ENCODE measurements around the gene HSD17B4. TPM values are rescaled to one million over a fixed set of nuclear protein-coding genes. Genes with fewer than 3 reads are reported as not detected.

Gene HSD17B4
- total and polyA plus RNA-seq, 9 of the 15 experiments (the other 6 are each of a cell fraction or from before 2014, with no cell fraction given), result 50.6 to 187 (median 94.6) TPM

GRCh38 chr5:119417891-119418605 is 34.2 kb upstream of the HSD17B4 start (continued):
- TF ChIP-seq, protein P1, sequence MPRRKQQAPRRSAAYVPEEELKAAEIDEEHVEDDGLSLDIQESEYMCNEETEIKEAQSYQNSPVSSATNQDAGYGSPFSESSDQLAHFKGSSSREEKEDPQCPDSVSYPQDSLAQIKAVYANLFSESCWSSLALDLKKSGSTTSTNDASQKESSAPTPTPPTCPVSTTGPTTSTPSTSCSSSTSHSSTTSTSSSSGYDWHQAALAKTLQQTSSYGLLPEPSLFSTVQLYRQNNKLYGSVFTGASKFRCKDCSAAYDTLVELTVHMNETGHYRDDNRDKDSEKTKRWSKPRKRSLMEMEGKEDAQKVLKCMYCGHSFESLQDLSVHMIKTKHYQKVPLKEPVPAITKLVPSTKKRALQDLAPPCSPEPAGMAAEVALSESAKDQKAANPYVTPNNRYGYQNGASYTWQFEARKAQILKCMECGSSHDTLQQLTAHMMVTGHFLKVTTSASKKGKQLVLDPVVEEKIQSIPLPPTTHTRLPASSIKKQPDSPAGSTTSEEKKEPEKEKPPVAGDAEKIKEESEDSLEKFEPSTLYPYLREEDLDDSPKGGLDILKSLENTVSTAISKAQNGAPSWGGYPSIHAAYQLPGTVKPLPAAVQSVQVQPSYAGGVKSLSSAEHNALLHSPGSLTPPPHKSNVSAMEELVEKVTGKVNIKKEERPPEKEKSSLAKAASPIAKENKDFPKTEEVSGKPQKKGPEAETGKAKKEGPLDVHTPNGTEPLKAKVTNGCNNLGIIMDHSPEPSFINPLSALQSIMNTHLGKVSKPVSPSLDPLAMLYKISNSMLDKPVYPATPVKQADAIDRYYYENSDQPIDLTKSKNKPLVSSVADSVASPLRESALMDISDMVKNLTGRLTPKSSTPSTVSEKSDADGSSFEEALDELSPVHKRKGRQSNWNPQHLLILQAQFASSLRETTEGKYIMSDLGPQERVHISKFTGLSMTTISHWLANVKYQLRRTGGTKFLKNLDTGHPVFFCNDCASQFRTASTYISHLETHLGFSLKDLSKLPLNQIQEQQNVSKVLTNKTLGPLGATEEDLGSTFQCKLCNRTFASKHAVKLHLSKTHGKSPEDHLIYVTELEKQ (CRISPR knock-in tag; IDR thresholded peaks at IDR 0.05), result no peak
- 0 out of 2 replicates have a peak, but pooled peaks have one; percentile 19 for TF ChIP-seq LEF1 (IDR thresholded peaks at IDR 0.05)
- TF ChIP-seq ZHX1 (conservative IDR thresholded peaks at IDR 0.05; ENCODE audit: low read length), result no peak
- TF ChIP-seq, protein P2, sequence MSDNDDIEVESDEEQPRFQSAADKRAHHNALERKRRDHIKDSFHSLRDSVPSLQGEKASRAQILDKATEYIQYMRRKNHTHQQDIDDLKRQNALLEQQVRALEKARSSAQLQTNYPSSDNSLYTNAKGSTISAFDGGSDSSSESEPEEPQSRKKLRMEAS (CRISPR knock-in tag; IDR thresholded peaks at IDR 0.05), result no peak
- TF ChIP-seq SMARCA4 (IDR thresholded peaks at IDR 0.05), result peak; percentile 71; the same call in 1 of the 2 replicates
- no peak for TF ChIP-seq ZBTB1 (CRISPR knock-in tag; IDR thresholded peaks at IDR 0.05; ENCODE audit: borderline replicate concordance, low read depth)
- TF ChIP-seq, protein P3, sequence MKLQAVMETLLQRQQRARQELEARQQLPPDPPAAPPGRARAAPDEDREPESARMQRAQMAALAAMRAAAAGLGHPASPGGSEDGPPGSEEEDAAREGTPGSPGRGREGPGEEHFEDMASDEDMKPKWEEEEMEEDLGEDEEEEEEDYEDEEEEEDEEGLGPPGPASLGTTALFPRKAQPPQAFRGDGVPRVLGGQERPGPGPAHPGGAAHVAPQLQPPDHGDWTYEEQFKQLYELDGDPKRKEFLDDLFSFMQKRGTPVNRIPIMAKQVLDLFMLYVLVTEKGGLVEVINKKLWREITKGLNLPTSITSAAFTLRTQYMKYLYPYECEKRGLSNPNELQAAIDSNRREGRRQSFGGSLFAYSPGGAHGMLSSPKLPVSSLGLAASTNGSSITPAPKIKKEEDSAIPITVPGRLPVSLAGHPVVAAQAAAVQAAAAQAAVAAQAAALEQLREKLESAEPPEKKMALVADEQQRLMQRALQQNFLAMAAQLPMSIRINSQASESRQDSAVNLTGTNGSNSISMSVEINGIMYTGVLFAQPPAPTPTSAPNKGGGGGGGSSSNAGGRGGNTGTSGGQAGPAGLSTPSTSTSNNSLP (IDR thresholded peaks at IDR 0.05; ENCODE audit: borderline replicate concordance, low read depth, low read length), result no peak; the same call in 1 of the 2 replicates
- no peak for TF ChIP-seq POLR2AphosphoS2 (IDR thresholded peaks at IDR 0.05; ENCODE audit: low read length)
- TF ChIP-seq GTF2E2 (tag; IDR thresholded peaks at IDR 0.05), result peak; percentile 50; the same call in 1 of the 2 replicates
- TF ChIP-seq RFX5 (IDR thresholded peaks at IDR 0.05; ENCODE audit: low read depth, low read length), result no peak
- TF ChIP-seq MEF2A (IDR thresholded peaks at IDR 0.05; ENCODE audit: control insufficient read depth, low read depth, low read length), result 0 out of 2 replicates have a peak, but pooled peaks have one; percentile 11
- TF ChIP-seq ZNF239 (CRISPR knock-in tag; IDR thresholded peaks at IDR 0.05), result no peak
- TF ChIP-seq HDGF (IDR thresholded peaks at IDR 0.05), result no peak
- no peak for TF ChIP-seq NFATC3 (IDR thresholded peaks at IDR 0.05)
- TF ChIP-seq XRCC3 (IDR thresholded peaks at IDR 0.05), result no peak
- no peak for TF ChIP-seq ZNF695 (CRISPR knock-in tag; IDR thresholded peaks at IDR 0.05)
- TF ChIP-seq TRIM25 (IDR thresholded peaks at IDR 0.05; ENCODE audit: borderline replicate concordance), result no peak
